Astrocyte (in vitro differentiated cells and primary cell): ENCODE results near the gene HPSE2. TPM values are rescaled to one million over a fixed set of nuclear protein-coding genes. Genes with fewer than 3 reads are reported as not detected.

Experiments used
- DNase-seq: peaks from one replicate; pipeline ENCODE4 v3.0.0-alpha.2; 2010; ENCODE audit warnings: low read depth
- FAIRE-seq: peaks from 2 replicates; lab custom pipeline; 2011; peaks lifted over from hg19 to GRCh38; lab: Jason Lieb, UNC
- H2AFZ ChIP-seq: 2 replicates; pipeline ENCODE4 v1.6.0; 2012; ENCODE audit warnings: low read depth, low read length, inconsistent platforms
- H3K27ac ChIP-seq: 2 replicates; pipeline ENCODE4 v1.5.1; 2011; ENCODE audit warnings: low read depth, low read length, inconsistent platforms
- H3K27me3 ChIP-seq: 2 replicates; pipeline ENCODE4 v1.6.0; 2011; ENCODE audit warnings: low read length, inconsistent platforms; ENCODE audit not compliant: insufficient read depth
- H3K36me3 ChIP-seq: 2 replicates; pipeline ENCODE4 v1.5.1; 2011; ENCODE audit warnings: low read length, inconsistent platforms; ENCODE audit not compliant: insufficient read depth
- H3K4me1 ChIP-seq: 2 replicates; pipeline ENCODE4 v1.5.1; 2011; ENCODE audit warnings: low read length, inconsistent platforms; ENCODE audit not compliant: insufficient read depth
- H3K4me2 ChIP-seq: 2 replicates; pipeline ENCODE4 v1.6.0; 2012; ENCODE audit warnings: low read length, inconsistent platforms
- H3K4me3 ChIP-seq: 2 replicates; pipeline ENCODE4 v1.5.1; 2011; ENCODE audit warnings: low read depth, mild to moderate bottlenecking, low read length, inconsistent platforms; ENCODE audit not compliant: insufficient read depth
- H3K79me2 ChIP-seq: 2 replicates; pipeline ENCODE4 v1.6.0; 2012; ENCODE audit warnings: mild to moderate bottlenecking, low read length, inconsistent platforms; ENCODE audit not compliant: insufficient read depth
- H3K9ac ChIP-seq: 2 replicates; pipeline ENCODE4 v1.6.0; 2012; ENCODE audit warnings: mild to moderate bottlenecking, low read length, inconsistent platforms
- H3K9me3 ChIP-seq: 2 replicates; pipeline ENCODE4 v1.5.1; 2012; ENCODE audit warnings: low read depth, mild to moderate bottlenecking, low read length, inconsistent platforms; ENCODE audit not compliant: insufficient read depth
- H4K20me1 ChIP-seq: 2 replicates; pipeline ENCODE4 v1.6.0; 2012; ENCODE audit warnings: low read length, inconsistent platforms; ENCODE audit not compliant: insufficient read depth
- H3K27ac Mint-ChIP-seq: one replicate; pipeline ENCODE4 v1.8.0; 2021; ENCODE audit warnings: mild to moderate bottlenecking, mixed read lengths; ENCODE audit not compliant: unreplicated experiment
- H3K27me3 Mint-ChIP-seq: one replicate; pipeline ENCODE4 v1.8.0; 2021; ENCODE audit warnings: low read depth, mixed read lengths; ENCODE audit not compliant: unreplicated experiment
- H3K36me3 Mint-ChIP-seq: one replicate; pipeline ENCODE4 v1.8.0; 2021; ENCODE audit warnings: low read depth, mixed read lengths; ENCODE audit not compliant: unreplicated experiment
- H3K4me1 Mint-ChIP-seq: one replicate; pipeline ENCODE4 v1.8.0; 2021; ENCODE audit warnings: low read depth, mixed read lengths; ENCODE audit not compliant: unreplicated experiment
- H3K4me3 Mint-ChIP-seq: one replicate; pipeline ENCODE4 v1.8.0; 2021; ENCODE audit warnings: mild to moderate bottlenecking, moderate library complexity, mixed read lengths; ENCODE audit not compliant: unreplicated experiment
- H3K9me3 Mint-ChIP-seq: one replicate; pipeline ENCODE4 v1.8.0; 2021; ENCODE audit warnings: mild to moderate bottlenecking, mixed read lengths; ENCODE audit not compliant: unreplicated experiment
- EZH2 ChIP-seq: IDR thresholded peaks from 2 replicates; pipeline ENCODE4 v1.6.1; 2012; ENCODE audit warnings: mild to moderate bottlenecking, low read length, inconsistent platforms; ENCODE audit not compliant: insufficient read depth
- total RNA-seq: library from RNA; stranded (reverse); gene quantifications from 2 replicates; pipeline ENCODE4 v1.2.1, GENCODE V29; 2021
- TF ChIP-seq, protein P1 (sequence below): IDR thresholded peaks from 2 replicates; pipeline ENCODE4 v1.5.1; 2011; ENCODE audit warnings: low read depth, mild to moderate bottlenecking, inconsistent platforms, low read length, moderate library complexity; ENCODE audit not compliant: insufficient read depth

The HPSE2 gene
- total RNA-seq, 1 donor from 2014 or later = 0.14 TPM

DNA sequence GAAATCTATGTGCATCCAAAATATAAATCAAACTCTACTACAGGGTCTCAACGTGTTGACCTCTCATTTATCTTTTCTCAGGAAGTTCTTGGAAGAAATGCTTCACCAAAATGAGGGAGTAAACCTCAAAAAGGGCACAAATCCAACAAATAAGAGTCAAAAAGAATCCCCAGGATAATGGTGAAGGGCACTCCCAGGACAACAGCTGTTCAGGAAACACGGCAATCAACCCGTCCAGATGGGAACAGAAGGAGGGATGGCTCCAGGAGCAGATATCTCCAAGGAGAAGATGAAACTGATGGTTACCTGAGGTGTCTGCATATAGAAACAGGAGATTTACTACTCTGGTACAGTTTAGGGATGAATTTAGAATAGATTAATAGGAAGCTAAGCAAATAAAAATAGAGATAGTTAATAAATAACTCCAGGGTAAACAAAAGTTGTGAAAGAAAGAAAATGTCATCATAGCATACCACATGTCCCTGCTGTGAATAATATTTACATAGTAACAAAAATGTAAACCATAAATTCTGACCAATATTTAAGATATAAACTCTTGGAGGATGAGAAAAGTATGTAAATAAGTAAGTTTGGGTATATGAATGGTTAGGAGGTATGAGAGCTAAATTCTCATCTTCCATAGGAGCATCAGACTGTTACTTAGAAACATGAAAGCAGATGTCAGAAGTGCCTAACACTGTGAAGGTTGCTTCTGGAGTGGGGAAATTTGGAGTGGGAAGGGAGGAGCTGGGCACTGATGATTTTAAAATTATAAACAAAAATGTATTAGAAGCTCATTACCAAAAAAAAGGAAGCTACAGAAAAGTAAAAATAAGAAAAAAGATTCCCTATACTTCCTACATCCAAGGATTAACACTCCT is 551.4 kb downstream of the HPSE2 start:
- H3K9me3 ChIP-seq = no peaks in the 10 kb centered on the region
- no peaks in the 10 kb centered on the region for H3K27me3 ChIP-seq
- H4K20me1 ChIP-seq = no peaks in the 10 kb centered on the region
- no peaks in the 10 kb centered on the region for H3K4me1 ChIP-seq
- H3K4me2 ChIP-seq = no peak overlapping the region
- H3K9ac ChIP-seq = no peak overlapping the region
- no peaks in the 10 kb centered on the region for H3K4me1 Mint-ChIP-seq
- H3K27ac ChIP-seq = no peak overlapping the region
- no peaks in the 10 kb centered on the region for H3K36me3 Mint-ChIP-seq
- no peak overlapping the region for H3K4me3 Mint-ChIP-seq
- no peak overlapping the region for H3K27ac Mint-ChIP-seq
- no peaks in the 10 kb centered on the region for H3K79me2 ChIP-seq
- TF ChIP-seq, protein P1, sequence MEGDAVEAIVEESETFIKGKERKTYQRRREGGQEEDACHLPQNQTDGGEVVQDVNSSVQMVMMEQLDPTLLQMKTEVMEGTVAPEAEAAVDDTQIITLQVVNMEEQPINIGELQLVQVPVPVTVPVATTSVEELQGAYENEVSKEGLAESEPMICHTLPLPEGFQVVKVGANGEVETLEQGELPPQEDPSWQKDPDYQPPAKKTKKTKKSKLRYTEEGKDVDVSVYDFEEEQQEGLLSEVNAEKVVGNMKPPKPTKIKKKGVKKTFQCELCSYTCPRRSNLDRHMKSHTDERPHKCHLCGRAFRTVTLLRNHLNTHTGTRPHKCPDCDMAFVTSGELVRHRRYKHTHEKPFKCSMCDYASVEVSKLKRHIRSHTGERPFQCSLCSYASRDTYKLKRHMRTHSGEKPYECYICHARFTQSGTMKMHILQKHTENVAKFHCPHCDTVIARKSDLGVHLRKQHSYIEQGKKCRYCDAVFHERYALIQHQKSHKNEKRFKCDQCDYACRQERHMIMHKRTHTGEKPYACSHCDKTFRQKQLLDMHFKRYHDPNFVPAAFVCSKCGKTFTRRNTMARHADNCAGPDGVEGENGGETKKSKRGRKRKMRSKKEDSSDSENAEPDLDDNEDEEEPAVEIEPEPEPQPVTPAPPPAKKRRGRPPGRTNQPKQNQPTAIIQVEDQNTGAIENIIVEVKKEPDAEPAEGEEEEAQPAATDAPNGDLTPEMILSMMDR = no peak
- H3K36me3 ChIP-seq = no peaks in the 10 kb centered on the region
- H3K9me3 Mint-ChIP-seq = peaks cover 2% of the 10 kb centered on the region
- no peak overlapping the region for H2AFZ ChIP-seq
- H3K4me3 ChIP-seq = no peak overlapping the region
- no peak for FAIRE-seq
- no peak for DNase-seq
- no peaks in the 10 kb centered on the region for H3K27me3 Mint-ChIP-seq

DNA sequence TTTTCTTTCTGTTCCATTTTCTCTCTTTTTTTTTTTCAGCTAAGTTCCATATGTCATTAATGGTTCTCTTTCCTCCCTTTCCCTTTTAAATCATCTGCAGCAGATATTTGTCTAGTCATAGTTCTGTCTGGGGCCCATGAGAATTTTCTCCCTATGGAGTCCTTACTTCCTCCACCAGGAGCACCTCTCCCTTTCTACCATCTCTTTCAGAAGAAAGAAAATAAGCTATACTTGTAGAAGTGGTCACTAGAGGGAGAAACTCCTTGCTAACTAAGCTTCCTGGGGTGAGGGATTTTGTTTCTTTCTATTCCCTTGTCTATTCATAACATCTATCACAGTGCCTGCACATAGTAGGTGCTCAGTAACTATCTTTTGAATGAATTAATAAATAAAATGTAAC is 558.8 kb downstream of the HPSE2 start:
- no peak for FAIRE-seq
- Mint-ChIP-seq H3K4me3 (no peak overlapping the region), H3K27ac (no peak overlapping the region)

DNA sequence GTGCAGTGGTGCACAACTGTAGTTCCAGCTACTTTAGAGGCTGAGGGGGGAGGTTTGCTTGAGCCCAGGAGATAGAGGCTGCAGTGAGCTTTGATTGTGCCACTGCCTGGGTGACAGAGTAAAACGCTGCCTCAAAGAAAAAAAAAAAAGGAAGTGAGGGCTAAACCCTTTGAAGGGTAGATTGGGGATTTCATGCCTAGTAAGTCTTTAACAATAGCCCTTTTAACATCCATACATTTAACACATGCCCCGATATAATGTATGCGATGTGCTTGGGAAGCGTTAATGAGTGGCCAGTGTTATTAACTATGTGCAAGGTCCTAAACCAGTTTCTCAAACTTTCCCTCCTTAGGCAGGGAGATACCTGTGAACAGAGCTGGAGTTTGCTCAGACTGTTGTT is 559.8 kb downstream of the HPSE2 start:
- Histone ChIP-seq H3K4me1 (no peaks in the 10 kb centered on the region), H3K27me3 (peaks cover 2% of the 10 kb centered on the region), H3K27ac (no peak overlapping the region), H3K79me2 (no peaks in the 10 kb centered on the region), H3K36me3 (no peaks in the 10 kb centered on the region), H3K4me2 (no peak overlapping the region), H4K20me1 (no peaks in the 10 kb centered on the region), H3K9me3 (no peaks in the 10 kb centered on the region), H2AFZ (no peak overlapping the region), H3K9ac (no peak overlapping the region), H3K4me3 (no peak overlapping the region)
- TF ChIP-seq EZH2 = no peak
- TF ChIP-seq, protein P1 = no peak
- Mint-ChIP-seq H3K36me3 (no peaks in the 10 kb centered on the region), H3K27me3 (no peaks in the 10 kb centered on the region), H3K27ac (no peak overlapping the region), H3K9me3 (no peaks in the 10 kb centered on the region), H3K4me1 (peaks cover 3% of the 10 kb centered on the region), H3K4me3 (no peak overlapping the region)
- DNase-seq (no peak), FAIRE-seq (no peak)

More for the DNA sequence above, 558.8 kb downstream of the HPSE2 start:
- Mint-ChIP-seq H3K4me1 (peaks cover 3% of the 10 kb centered on the region), H3K36me3 (no peaks in the 10 kb centered on the region), H3K27me3 (no peaks in the 10 kb centered on the region), H3K9me3 (no peaks in the 10 kb centered on the region)
- H3K27me3 ChIP-seq = peaks cover 2% of the 10 kb centered on the region
- no peaks in the 10 kb centered on the region for H3K36me3 ChIP-seq
- no peaks in the 10 kb centered on the region for H4K20me1 ChIP-seq
- H3K9ac ChIP-seq = no peak overlapping the region
- H3K4me2 ChIP-seq = no peak overlapping the region
- no peaks in the 10 kb centered on the region for H3K9me3 ChIP-seq
- no peak overlapping the region for H3K4me3 ChIP-seq
- no peaks in the 10 kb centered on the region for H3K4me1 ChIP-seq
- TF ChIP-seq, protein P1 = no peak
- TF ChIP-seq EZH2 = no peak
- DNase-seq = no peak
- H3K79me2 ChIP-seq = no peaks in the 10 kb centered on the region
- no peak overlapping the region for H3K27ac ChIP-seq
- H2AFZ ChIP-seq = no peak overlapping the region
